ENCODE measurements around the gene CKAP5.

Gene CKAP5

GRCh38 chr11:46766656-46767055 lies 79.4 kb downstream of the CKAP5 start:
- no peak for DNase-seq (ENCODE audit: low read depth)

- DNase-seq (ENCODE audit: low read depth), result no peak
Measured at GRCh38 chr11:46762248-46762647, 83.8 kb downstream of the CKAP5 start.

GRCh38 chr11:46761807-46762206 lies 84.3 kb downstream of the CKAP5 start:
- no peak for DNase-seq (ENCODE audit: low read depth)

GRCh38 chr11:46760429-46761128 lies 85.5 kb downstream of the CKAP5 start:
- no peak for DNase-seq (ENCODE audit: low read depth)

- no peak for DNase-seq (ENCODE audit: low read depth)
Measured at GRCh38 chr11:46759196-46759595, 86.9 kb downstream of the CKAP5 start.

GRCh38 chr11:46755962-46756361 lies 90.1 kb downstream of the CKAP5 start:
- DNase-seq (ENCODE audit: low read depth), result no peak

GRCh38 chr11:46747150-46747549 lies 98.9 kb downstream of the CKAP5 start:
- DNase-seq (ENCODE audit: low read depth), result no peak

GRCh38 chr11:46745995-46746394 lies 100.1 kb downstream of the CKAP5 start:
- no peak for DNase-seq (ENCODE audit: low read depth)

- no peak for DNase-seq (ENCODE audit: low read depth)
Measured at GRCh38 chr11:46745328-46745727, 100.8 kb downstream of the CKAP5 start.

- DNase-seq (ENCODE audit: low read depth), result no peak
Measured at GRCh38 chr11:46743693-46744339, 102.3 kb downstream of the CKAP5 start.

GRCh38 chr11:46743043-46743442 lies 103.0 kb downstream of the CKAP5 start:
- DNase-seq (ENCODE audit: low read depth), result no peak

GRCh38 chr11:46741600-46742484 lies 104.2 kb downstream of the CKAP5 start:
- no peak for DNase-seq (ENCODE audit: low read depth)

- no peak for DNase-seq (ENCODE audit: low read depth)
Measured at GRCh38 chr11:46738887-46739286, 107.2 kb downstream of the CKAP5 start.

GRCh38 chr11:46737699-46738098 lies 108.4 kb downstream of the CKAP5 start:
- DNase-seq (ENCODE audit: low read depth), result no peak

- DNase-seq (ENCODE audit: low read depth), result no peak
Measured at GRCh38 chr11:46736615-46737014, 109.5 kb downstream of the CKAP5 start.

- no peak for DNase-seq (ENCODE audit: low read depth)
Measured at GRCh38 chr11:46736146-46736545, 109.9 kb downstream of the CKAP5 start.

- no peak for DNase-seq (ENCODE audit: low read depth)
Measured at GRCh38 chr11:46733234-46733633, 112.8 kb downstream of the CKAP5 start.

GRCh38 chr11:46731545-46731944 lies 114.5 kb downstream of the CKAP5 start:
- no peak for DNase-seq (ENCODE audit: low read depth)

- peak; percentile 12 for DNase-seq (ENCODE audit: low read depth)
Measured at GRCh38 chr11:46729110-46730027, 116.7 kb downstream of the CKAP5 start.

- DNase-seq (ENCODE audit: low read depth), result no peak
Measured at GRCh38 chr11:46728659-46729040, 117.4 kb downstream of the CKAP5 start.

- DNase-seq (ENCODE audit: low read depth), result no peak
Measured at GRCh38 chr11:46727952-46728658, 118.0 kb downstream of the CKAP5 start.
